Fibroblast of lung (primary cell): ENCODE results near the gene XKR3. TPM values are rescaled to one million over a fixed set of nuclear protein-coding genes. Genes with fewer than 3 reads are reported as not detected.

Experiments
- DNase-seq, 2 donors: peaks; one replicate each; pipeline versions ENCODE4 v3.0.0 to v3.0.0-alpha.2; 2010; ENCODE audit warnings: low read depth in 2 of 2
- H2AFZ ChIP-seq: 2 replicates; pipeline ENCODE4 v1.5.1; 2012; ENCODE audit warnings: low read length, control low read depth, inconsistent platforms
- H3K27ac ChIP-seq: 2 replicates; pipeline ENCODE4 v1.5.1; 2011; ENCODE audit warnings: low read length, control low read depth; ENCODE audit not compliant: insufficient read depth
- H3K27me3 ChIP-seq: 2 replicates; pipeline ENCODE4 v1.5.1; 2011; ENCODE audit warnings: mild to moderate bottlenecking, low read length; ENCODE audit not compliant: control insufficient read depth, insufficient read depth
- H3K36me3 ChIP-seq: 2 replicates; pipeline ENCODE4 v1.5.1; 2011; ENCODE audit warnings: low read length; ENCODE audit not compliant: control insufficient read depth, insufficient read depth
- H3K4me1 ChIP-seq: 2 replicates; pipeline ENCODE4 v1.5.1; 2011; ENCODE audit warnings: low read length; ENCODE audit not compliant: control insufficient read depth, insufficient read depth; ENCODE audit errors: extremely low read depth
- H3K4me2 ChIP-seq: 2 replicates; pipeline ENCODE4 v1.5.1; 2011; ENCODE audit warnings: low read length, control low read depth; ENCODE audit not compliant: insufficient read depth; ENCODE audit errors: extremely low read depth
- H3K4me3 ChIP-seq, 4 experiments: fragments of 200-600 bp in 1 of 4; sonication (generic) in 1 of 4; replicated peaks in 1 of 4; 2 replicates each; pipeline ENCODE4 v1.5.1; 2011 to 2016; ENCODE audit warnings: low read length in 4 of 4, low read depth in 3 of 4, mild to moderate bottlenecking in 3 of 4, control low read depth in 2 of 4, inconsistent platforms in 1 of 4, mixed read lengths in 1 of 4; ENCODE audit not compliant: insufficient read depth in 1 of 4; ENCODE audit errors: control extremely low read depth in 1 of 4
- H3K79me2 ChIP-seq: 2 replicates; pipeline ENCODE4 v1.5.1; 2012; ENCODE audit warnings: mild to moderate bottlenecking, low read length, inconsistent platforms; ENCODE audit not compliant: control insufficient read depth, insufficient read depth
- H3K9ac ChIP-seq: 2 replicates; pipeline ENCODE4 v1.5.1; 2011; ENCODE audit warnings: mild to moderate bottlenecking, low read length, control low read depth; ENCODE audit not compliant: insufficient read depth
- H3K9me3 ChIP-seq: 2 replicates; pipeline ENCODE4 v1.5.1; 2012; ENCODE audit warnings: low read depth, low read length; ENCODE audit not compliant: control insufficient read depth, insufficient read depth
- H4K20me1 ChIP-seq: 2 replicates; pipeline ENCODE4 v1.5.1; 2011; ENCODE audit warnings: low read length; ENCODE audit not compliant: control insufficient read depth, insufficient read depth; ENCODE audit errors: extremely low read depth
- CTCF ChIP-seq, 2 donors: IDR thresholded peaks in 1 of 2; conservative IDR thresholded peaks in 1 of 2; 1 replicate in 1 of 2; 2 replicates in 1 of 2; pipeline ENCODE4 v1.5.1; 2011 to 2012; ENCODE audit warnings: low read length in 2 of 2, control low read depth in 1 of 2, inconsistent platforms in 1 of 2, low read depth in 1 of 2, mild to moderate bottlenecking in 1 of 2
- EZH2 ChIP-seq: IDR thresholded peaks from 2 replicates; pipeline ENCODE4 v1.5.1; 2012; ENCODE audit warnings: low read length, control low read depth, mild to moderate bottlenecking; ENCODE audit errors: missing control alignments
- polyA plus RNA-seq, 2 donors: library from polyadenylated mRNA; depleted of rRNA in 1 of 2; stranded (reverse) in 1 of 2; unstranded in 1 of 2; fragments of >200 nt; gene quantifications; 2 replicates each; pipeline ENCODE4 v1.2.1, GENCODE V29; 2011 to 2012; ENCODE audit warnings: missing spikeins in 1 of 2
- total RNA-seq: library from RNA; depleted of rRNA; stranded (reverse); fragments of >200 nt; gene quantifications from 2 replicates; pipeline ENCODE4 v1.2.1, GENCODE V29; 2014

XKR3 gene
- total and polyA plus RNA-seq, 2 donors (not counting 1 experiment from before 2014, with no cell fraction given), result 0.17 TPM; not detected in 1

GRCh38 chr22:16838073-16838472, 12.9 kb upstream of the XKR3 start:
- no peak overlapping the region for H3K4me2 ChIP-seq
- H3K79me2 ChIP-seq, result no peaks in the 10 kb centered on the region
- no peak for TF ChIP-seq CTCF (conservative IDR thresholded peaks at IDR 0.05 in 1 of 2, IDR thresholded peaks at IDR 0.05 in 1 of 2; ENCODE audit: low read depth in 1 of 2, low read length in 2 of 2)
- no peak for TF ChIP-seq EZH2
- H3K9ac ChIP-seq, result no peak overlapping the region
- H2AFZ ChIP-seq, result no peak overlapping the region
- no peaks in the 10 kb centered on the region for H3K36me3 ChIP-seq
- H3K4me3 ChIP-seq, result no peak overlapping the region
- H4K20me1 ChIP-seq, result no peaks in the 10 kb centered on the region
- DNase-seq, result no peak
- H3K9me3 ChIP-seq, result no peaks in the 10 kb centered on the region
- no peak overlapping the region for H3K27ac ChIP-seq
- H3K27me3 ChIP-seq, result no peaks in the 10 kb centered on the region
- H3K4me1 ChIP-seq, result no peaks in the 10 kb centered on the region

GRCh38 chr22:16834971-16835370, 9.8 kb upstream of the XKR3 start:
- no peak overlapping the region for H3K27ac ChIP-seq
- H2AFZ ChIP-seq, result no peak overlapping the region
- no peaks in the 10 kb centered on the region for H3K27me3 ChIP-seq
- H3K9me3 ChIP-seq, result no peaks in the 10 kb centered on the region
- DNase-seq, result no peak
- H3K9ac ChIP-seq, result no peak overlapping the region
- TF ChIP-seq EZH2 (no peak), CTCF (conservative IDR thresholded peaks at IDR 0.05 in 1 of 2, IDR thresholded peaks at IDR 0.05 in 1 of 2; ENCODE audit: low read depth in 1 of 2, low read length in 2 of 2) (no peak)
- H3K4me1 ChIP-seq, result no peaks in the 10 kb centered on the region
- no peaks in the 10 kb centered on the region for H3K36me3 ChIP-seq
- H3K4me3 ChIP-seq, result no peak overlapping the region
- H3K79me2 ChIP-seq, result no peaks in the 10 kb centered on the region
- no peak overlapping the region for H3K4me2 ChIP-seq
- H4K20me1 ChIP-seq, result no peaks in the 10 kb centered on the region

- DNase-seq, result no peak
- no peaks in the 10 kb centered on the region for H3K79me2 ChIP-seq
- no peak overlapping the region for H2AFZ ChIP-seq
- H3K9me3 ChIP-seq, result no peaks in the 10 kb centered on the region
- no peak overlapping the region for H3K27ac ChIP-seq
- H3K4me2 ChIP-seq, result no peak overlapping the region
- H3K9ac ChIP-seq, result no peak overlapping the region
- no peaks in the 10 kb centered on the region for H3K36me3 ChIP-seq
- no peak for TF ChIP-seq EZH2
- no peak for TF ChIP-seq CTCF (conservative IDR thresholded peaks at IDR 0.05 in 1 of 2, IDR thresholded peaks at IDR 0.05 in 1 of 2; ENCODE audit: low read depth in 1 of 2, low read length in 2 of 2)
- H4K20me1 ChIP-seq, result no peaks in the 10 kb centered on the region
- no peak overlapping the region for H3K4me3 ChIP-seq
- H3K27me3 ChIP-seq, result no peaks in the 10 kb centered on the region
- no peaks in the 10 kb centered on the region for H3K4me1 ChIP-seq
These were observed 6.0 kb upstream of the XKR3 start for GRCh38 chr22:16831257-16831656.
